Uterus (tissue), 2 donors: ENCODE results near the gene CHD2.

Source experiments
- POLR2A ChIP-seq, 2 donors: fragments of 450-650 bp; IDR thresholded peaks; one replicate each; pipeline ENCODE4 v1.6.1; 2016; ENCODE audit warnings: antibody characterized with exemption in 2 of 2, mild to moderate bottlenecking in 1 of 2, moderate library complexity in 1 of 2
- TF ChIP-seq, protein P1 (sequence below), 4 experiments: fragments of 200-600 bp in 2 of 4; fragments of 450-650 bp in 2 of 4; sonication (generic) in 2 of 4; IDR thresholded peaks; one replicate each; pipeline ENCODE4 v1.5.1; 2016 to 2019; ENCODE audit warnings: antibody characterized with exemption in 4 of 4, mild to moderate bottlenecking in 2 of 4, moderate library complexity in 1 of 4

DNA sequence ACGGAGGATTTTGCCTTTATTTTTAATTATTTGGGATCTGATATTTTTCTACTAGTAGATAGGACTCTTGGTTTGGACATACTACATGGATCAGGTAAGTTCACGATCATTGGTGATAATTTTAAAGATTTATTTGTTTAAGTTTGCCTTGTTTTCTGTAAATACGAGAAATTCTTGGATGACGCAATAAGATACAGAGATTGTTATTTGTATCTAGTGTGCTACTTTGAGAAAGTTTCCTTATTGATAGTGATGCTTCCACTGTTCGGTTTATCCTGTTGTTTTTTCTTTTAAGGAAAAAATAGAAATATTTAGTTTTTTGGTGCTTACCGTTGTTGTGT lies 577 bp downstream of the CHD2 start:
- TF ChIP-seq, protein P1, sequence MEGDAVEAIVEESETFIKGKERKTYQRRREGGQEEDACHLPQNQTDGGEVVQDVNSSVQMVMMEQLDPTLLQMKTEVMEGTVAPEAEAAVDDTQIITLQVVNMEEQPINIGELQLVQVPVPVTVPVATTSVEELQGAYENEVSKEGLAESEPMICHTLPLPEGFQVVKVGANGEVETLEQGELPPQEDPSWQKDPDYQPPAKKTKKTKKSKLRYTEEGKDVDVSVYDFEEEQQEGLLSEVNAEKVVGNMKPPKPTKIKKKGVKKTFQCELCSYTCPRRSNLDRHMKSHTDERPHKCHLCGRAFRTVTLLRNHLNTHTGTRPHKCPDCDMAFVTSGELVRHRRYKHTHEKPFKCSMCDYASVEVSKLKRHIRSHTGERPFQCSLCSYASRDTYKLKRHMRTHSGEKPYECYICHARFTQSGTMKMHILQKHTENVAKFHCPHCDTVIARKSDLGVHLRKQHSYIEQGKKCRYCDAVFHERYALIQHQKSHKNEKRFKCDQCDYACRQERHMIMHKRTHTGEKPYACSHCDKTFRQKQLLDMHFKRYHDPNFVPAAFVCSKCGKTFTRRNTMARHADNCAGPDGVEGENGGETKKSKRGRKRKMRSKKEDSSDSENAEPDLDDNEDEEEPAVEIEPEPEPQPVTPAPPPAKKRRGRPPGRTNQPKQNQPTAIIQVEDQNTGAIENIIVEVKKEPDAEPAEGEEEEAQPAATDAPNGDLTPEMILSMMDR (IDR thresholded peaks at IDR 0.05): no peak
- no peak for TF ChIP-seq POLR2A (IDR thresholded peaks at IDR 0.05)
